HG03460 (cell line): ENCODE results near the gene HDDC3.
"Not testable (repeated sequence)": the region's sequence is repeated elsewhere in the genome, so short reads cannot be mapped to it uniquely, and the experiment has no call there.

ENCODE experiments used
- ATAC-seq: cut with Tn5 transposase; IDR thresholded peaks from one replicate; pipeline ENCODE4 v1.9.1; 2021; ENCODE audit not compliant: unreplicated experiment

HDDC3 gene

DNA sequence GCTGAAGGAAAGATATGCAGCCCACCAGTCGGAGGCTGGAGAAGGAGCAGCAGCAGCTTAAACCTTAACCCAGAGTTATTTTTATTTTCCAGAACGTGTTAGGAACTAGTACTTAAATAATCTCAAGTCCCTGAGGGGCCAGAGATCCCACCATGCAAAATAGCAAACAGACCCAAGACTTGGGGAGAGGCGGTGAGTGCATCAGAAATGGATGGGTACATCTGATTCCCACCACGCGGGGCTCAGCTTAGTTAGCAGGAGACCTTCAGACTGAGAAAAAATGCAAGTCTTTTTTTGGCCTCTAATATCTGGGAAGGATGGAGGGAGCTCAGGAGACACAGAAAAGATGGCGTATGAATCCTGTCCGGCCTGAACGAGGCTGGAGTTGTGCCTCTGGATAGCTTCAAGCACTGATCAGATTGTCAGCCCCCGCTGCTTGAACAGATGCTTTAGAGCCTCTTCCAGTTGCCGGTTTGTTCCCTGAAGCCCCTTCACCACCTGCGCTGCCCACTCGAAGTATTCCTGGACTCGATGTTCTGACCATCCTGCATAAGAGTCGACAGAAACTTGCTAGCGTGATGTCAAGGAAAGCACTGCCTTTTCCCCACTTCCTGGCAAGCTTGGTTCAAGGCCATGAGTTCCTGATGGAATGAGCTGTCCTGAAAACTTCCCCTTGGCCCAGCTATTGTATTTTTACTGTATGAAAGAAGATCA lies 1.3 kb downstream of the HDDC3 start:
- ATAC-seq: no peak

DNA sequence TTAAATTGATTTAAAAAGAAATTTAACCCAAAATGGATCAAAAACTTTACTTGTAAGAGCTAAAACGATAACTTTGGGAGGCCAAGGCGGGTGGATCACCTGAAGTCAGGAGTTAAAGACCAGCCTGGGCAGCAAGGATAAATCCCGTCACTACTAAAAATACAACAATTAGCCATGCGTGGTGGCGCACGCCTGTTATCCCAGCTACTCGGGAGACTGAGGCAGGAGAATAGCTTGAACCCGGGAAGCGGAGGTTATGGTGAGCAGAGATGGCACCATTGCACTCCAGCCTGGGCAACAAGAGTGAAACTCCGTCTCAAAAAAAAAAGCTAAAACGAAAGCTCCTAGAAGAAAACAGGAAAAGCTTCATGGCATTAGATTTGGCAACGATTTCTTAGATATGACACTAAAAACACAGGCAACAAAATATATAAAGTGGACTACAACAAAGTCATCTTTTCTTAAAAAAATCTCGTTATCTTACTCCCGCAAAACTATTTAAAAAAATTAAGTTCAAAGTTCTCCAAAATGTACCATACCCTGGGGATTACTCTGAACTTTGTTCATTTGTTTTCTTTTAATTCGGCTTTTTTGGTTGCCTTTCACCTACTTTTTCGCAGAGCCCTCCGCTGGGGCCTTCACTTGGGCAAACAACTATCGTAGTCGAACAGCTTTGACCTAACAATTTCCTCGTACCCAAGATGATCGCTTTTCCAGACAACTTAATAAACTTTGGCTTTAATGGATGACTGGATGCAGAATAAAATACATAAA lies 2.9 kb downstream of the HDDC3 start:
- ATAC-seq: no peak

DNA sequence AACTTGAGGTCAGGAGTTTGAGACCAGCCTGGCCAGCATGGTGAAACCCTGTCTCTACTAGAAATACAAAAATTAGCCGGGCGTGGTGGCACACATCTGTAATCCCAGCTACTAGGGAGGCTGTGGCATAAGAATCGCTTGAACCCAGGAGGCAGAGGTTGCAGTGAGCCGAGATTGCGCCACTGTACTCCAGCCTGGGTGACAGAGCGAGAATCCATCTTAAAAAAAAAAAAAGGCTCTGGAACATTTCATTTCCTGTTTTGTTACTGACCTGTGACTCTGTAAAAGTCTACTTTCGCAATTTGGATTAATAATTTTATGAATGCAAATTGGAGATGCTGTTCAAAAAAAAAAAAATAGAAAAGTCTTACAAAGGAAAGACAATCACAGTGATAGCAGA lies 4.2 kb downstream of the HDDC3 start:
- not testable (repeated sequence) for ATAC-seq

DNA sequence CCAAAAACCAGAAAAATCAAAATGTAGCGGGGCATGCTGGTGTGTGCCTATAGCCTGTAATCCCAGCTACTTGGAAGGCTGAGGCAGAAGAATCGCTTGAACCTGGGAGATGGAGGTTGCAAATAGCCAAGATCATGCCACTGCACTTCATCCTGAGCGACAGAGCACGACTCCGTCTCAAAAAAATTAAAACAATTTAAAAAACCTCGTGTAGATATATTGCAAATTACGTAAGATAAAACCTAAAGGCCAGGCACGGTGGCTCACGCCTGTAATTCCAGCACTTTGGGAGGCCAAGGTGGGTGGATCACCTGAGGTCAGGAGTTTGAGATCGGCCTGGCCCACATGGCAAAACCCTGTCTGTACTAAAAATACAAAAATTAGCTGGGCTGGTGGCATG lies 5.6 kb downstream of the HDDC3 start:
- not testable (repeated sequence) for ATAC-seq

DNA sequence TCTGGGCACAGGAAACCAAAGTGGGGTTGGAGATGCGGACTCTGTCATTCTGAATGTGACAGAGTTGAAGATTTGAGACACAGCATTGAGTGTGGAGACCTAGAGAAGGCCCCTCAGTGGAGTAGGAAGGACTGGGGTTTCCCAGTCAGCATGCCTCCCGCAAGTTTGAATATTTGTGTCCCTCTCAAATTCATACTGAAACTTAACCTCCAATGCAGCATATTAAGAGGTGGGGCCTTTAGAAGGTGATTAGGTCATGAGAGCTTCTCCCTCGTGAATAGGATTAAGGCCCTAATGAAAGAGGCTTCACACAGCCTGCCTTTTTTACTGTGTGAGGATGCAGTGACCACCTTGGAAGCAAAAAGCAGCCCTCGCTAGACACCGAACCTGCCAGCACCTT lies 8.0 kb downstream of the HDDC3 start:
- peak; percentile 55 for ATAC-seq

DNA sequence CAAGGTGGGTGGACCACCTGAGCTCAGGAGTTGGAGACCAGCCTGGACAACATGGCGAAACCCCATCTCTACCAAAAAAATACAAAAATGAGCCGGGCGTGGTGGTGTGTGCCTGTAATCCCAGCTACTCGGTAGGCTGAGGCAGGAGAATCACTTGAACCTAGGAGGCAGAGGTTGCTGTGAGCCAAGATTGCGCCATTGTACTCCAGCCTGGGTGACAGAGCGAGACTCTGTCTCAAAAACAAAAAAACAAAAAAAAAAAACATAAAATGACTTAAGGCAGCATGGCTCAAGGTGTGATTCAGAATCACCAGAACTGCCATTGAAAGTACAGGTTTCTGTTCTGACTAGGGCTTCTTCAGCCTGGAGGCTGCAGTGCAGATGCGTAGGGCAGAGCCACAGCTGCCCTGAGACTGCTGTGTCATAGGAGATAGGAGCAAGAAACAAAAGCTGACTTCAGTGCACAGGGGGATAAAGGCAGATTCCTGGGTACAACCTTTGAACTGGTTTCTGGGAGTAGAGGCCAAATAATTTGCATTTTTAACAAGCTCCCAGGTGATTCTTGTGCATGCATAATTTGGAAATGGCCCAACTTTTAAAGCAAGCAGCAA lies 9.5 kb downstream of the HDDC3 start:
- ATAC-seq: peak; percentile 49

DNA sequence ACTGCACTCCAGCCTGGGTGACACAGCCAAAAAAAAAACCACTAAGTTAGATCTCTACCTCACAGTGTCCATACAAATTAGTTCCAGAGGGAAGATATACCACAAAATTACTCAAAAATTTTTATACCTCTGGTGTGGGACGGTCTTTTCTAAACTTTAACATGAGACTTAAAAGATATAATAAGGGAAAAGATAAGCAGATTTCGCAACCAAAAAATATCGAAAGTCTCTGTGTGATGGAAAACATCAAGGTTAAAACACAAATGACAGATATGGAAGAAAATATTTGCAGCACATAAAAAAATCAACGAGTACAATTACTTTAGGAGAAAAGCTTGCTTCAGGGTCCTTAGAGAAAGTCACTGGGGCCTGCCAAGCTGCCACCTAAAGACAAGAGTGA lies 10.5 kb downstream of the HDDC3 start:
- no peak for ATAC-seq

DNA sequence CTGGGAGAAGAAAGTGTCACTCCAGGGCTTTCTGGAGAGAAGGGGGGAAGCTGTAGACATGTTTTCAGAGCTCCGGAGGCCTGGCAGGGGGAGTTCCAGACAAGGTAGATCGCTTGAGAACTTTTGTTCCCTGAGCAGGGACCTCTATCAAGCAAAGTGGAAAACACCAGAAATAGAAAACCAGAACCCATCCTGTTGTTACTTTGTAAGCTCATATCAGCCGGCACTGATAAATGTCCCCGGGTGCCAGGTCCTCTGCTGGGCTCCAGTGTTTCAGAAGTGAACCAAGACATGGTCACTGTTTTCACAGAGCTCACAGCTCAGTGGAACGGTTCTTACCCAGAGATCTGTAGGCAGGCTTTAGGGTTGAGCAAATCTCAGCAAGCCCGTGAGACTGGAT lies 13.5 kb downstream of the HDDC3 start:
- no peak for ATAC-seq

DNA sequence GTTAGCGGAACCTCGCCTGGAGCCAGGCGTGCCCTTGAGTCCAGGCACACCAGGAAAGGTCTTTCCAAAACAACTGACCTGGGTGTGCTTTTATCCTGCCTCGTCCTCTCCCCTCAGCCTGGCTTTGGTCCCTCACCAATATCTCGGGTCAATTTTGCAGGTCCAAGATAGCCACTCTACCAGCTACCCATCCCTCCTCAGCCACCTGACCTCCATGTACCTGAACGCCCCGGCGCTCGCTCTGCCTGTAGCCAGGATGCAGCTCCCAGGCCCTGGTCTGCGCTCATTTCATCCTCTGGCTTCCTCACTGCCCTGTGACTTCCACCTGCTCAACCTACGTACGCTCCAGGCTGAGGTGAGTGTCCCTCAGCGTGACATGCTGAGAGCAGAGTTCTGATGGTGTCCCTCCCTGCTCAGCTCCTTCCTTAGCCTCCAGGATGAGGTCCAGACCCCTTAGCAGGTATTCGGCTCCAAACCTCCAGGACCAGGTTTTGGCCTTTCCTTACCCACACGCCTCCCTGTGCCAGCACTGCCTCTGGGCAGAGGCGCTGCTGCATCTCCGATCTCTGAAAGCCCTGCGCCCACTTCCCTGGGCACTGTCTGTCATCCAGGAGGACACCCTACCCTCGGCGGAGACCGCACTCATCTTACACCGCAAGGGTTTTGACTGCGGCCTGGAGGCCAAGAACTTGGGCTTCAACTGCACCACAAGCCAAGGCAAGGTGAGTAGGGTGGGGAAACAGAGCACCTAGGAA lies 14.1 kb downstream of the HDDC3 start:
- no peak for ATAC-seq

DNA sequence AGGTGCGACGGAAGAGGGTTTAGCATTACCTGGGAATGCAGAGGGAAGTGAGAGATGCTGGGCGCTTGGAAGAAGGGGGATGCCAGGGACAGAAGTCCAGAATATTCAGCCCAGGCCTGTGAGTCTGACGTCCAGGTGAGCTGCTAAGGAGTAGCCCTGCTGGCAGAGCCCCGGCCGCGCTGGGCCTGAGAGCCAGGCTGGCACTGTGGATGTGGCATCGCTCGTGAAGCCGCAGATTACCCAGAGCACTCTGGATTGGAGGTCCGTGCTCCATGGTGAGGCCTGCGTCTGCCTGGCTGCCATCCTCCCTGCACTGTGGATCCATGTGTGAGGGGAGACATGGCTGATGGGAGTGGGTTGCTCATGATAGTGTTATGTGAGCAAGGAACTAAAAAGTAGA lies 14.8 kb downstream of the HDDC3 start:
- ATAC-seq: no peak

DNA sequence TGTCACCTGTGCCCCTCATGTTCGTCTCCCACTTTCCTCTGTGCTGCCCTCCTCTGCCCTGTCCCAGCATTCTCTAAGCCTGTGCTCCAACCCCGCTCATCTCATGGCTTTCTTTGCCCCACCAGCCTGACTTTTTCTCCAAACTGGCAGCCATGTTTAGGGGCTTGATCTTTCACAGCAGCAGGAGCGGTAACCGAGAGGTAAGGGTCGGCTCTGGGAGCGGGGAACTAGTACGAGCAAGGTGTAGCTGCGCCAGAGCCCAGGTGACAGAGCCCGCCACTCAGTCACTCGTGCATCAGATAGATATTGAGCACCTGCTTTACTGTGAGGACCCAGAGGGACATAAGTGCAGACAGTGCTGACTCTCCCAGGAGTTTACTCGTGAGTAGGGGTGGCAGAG lies 15.9 kb downstream of the HDDC3 start:
- ATAC-seq: no peak

DNA sequence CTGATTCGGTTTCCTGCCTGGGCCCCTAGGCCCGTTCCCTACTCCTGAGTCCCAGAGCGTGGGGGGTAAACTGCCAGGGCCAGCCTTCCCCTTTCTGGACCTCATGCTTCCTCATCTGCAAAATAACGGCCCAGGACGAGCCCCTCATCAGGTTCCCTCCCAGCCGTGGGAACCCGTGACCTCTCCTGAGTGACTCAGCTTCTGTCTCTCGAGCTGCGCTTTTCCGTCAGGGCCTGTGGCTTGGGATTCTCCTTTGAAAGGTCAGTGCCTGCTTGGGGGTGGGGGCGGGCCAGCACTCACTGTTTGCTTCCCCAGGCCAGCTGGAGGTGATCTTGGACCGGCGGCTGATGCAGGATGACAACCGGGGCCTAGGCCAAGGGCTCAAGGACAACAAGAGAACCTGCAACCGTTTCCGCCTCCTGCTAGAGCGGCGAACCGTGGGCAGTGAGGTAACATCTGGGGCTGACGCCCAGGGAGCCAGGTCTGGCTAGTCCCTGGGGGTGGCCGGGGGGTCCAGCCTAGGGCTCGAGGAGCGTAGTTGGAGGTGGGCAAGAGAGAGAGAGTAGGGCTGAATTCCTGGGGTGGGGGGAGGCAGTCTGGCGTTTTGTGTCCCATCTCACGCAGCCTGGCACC lies 16.4 kb downstream of the HDDC3 start:
- ATAC-seq: no peak

DNA sequence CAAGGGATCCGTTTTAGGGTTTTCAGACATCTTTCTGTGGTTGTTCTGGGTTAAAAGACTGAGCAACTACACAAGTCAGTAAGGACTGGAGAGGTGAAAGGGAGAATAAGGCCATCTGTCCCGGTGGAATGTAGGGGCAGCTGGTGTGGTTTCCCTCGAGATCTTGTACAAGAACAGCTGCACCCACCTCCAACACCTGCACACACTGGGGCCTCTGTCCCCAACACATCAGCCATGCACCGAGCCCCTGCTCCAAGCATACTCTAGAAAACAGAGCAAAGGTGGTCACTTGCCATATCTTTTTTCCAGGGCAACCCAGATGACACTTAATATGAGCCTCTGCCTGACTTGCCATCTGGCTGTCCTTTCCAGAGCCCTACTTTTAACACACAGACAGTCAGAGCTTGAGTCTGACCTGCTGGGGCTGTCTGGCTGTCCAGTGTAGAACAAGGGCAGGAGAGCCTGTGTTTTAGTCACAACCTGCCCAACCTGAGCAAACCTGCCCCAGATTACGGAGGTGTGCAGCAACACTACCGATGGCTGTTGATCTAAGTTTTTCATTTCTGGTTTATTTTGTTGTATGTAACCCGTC lies 17.0 kb downstream of the HDDC3 start:
- no peak for ATAC-seq

DNA sequence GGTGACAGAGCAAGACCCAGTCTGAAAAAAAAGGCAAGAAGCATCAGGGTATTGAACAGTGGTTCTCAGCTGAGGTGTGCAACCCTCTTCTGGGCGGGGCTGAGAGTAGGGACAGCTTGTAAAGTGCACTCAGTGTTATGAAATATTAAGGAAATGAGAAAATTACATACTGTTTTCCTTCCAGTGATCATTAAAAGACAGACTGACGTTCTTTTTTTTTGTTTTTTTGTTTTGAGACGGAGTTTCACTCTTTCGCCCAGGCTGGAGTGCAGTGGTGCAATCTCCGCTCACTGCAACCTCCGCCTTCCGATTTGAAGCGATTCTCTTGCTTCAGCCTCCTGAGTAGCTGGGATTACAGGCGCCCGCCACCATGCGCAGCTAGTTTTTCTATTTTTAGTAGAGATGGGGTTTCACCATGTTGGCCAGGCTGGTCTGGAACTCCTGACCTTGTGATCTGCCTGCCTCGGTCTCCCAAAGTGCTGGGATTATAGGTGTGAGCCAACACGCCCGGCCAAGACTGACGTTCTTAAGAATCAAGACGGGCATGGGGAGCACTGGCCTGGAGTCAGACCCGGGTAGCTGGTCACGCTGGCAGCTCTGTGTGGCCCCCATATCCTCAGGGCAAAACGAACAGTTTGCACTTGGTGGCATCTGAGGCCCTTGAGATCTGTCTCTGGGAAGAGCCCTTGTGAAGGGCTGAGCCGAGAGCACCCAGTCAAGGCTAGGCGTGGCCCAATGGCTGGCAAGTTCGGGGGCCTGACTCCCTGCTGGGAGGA lies 17.9 kb downstream of the HDDC3 start:
- ATAC-seq: no peak

DNA sequence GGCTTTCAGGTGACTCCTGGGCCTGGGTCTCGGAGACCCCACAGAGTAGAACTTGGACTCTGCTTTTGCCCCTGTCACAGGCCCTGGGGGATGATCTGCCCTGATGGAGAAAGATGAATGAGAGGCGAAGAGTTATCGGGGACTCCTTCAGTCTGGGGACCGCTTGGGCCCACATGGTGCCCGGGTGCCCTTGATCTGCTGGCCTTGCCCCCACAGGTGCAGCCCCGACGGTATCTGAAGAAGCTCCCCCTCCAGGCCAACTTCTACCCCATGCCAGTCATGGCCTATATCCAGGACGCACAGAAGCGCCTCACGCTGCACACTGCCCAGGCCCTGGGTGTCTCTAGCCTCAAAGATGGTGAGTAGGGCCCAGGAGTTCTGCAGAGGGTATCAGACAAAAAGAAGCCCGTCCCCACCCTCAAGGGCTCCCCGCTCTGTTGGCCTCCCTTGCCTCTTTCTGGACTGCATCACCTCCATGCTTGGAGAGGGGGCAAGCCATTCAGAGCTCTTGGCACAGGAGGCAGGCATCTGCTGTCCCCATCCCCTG lies 18.9 kb downstream of the HDDC3 start:
- ATAC-seq: no peak

DNA sequence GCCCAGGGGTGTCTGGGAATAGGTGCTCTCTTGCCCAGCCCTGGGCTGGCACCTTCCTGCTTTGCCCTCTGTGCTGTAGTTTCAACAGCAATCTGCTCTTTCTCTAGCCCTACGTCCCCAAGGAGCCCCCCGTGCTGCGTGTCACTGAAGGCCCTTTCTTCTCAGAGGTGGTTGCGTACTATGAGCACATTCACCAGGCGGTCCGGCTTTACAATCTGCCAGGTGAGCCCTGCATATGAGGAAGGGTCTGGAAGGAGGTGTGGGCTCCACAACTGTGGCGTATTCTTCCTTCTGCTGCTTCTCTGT lies 19.6 kb downstream of the HDDC3 start:
- no peak for ATAC-seq

DNA sequence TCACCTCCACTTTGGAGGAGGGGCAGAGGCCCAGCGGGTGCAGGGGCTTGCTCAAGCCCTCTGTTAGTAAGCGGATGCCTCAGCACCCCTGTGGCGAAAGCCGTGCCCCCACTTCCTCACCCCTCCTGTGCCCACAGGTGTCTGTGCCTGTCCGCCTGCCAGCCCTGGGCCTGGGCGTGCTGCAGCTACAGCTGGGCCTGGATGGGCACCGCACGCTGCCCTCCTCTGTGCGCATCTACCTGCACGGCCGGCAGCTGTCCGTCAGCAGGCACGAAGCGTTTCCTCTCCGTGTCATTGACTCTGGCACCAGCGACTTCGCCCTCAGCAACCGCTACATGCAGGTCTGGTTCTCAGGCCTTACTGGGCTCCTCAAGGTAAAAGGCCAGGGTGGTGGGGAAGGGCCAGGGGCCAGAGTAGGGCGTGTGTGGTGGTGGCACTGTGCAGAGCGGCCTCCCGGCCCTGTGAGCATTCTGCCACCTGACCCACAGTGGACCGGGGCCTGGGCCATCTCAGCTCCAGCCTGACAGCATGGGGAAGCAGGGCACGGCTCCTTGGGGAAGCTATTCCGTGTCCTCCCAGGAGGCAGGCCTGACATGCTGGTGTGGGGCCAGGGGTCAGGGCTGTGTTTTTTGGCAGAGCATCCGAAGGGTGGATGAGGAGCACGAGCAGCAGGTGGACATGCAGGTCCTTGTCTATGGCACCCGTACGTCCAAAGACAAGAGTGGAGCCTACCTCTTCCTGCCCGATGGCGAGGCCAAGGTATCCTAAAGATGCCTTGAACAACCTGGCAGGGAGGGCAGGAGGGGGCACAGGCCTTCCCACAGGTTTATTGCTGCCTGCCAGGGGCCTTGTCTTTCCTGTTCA lies 20.2 kb downstream of the HDDC3 start:
- ATAC-seq: no peak

DNA sequence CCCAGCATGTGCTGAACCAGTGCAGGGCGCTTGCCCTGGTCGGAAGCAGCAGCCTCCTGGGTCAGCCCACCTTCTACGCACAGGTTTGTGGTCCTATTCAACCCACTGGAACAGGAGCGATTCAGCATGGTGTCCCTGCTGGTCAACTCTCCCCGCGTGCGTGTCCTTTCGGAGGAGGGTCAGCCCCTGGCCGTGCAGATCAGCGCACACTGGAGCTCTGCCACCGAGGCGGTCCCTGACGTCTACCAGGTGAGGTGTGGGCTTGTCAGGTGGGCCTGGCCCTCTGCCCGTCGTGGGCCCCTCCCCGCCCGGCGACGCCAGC lies 21.1 kb downstream of the HDDC3 start:
- ATAC-seq: no peak
